ENCODE results near the gene LRFN2.

DNA sequence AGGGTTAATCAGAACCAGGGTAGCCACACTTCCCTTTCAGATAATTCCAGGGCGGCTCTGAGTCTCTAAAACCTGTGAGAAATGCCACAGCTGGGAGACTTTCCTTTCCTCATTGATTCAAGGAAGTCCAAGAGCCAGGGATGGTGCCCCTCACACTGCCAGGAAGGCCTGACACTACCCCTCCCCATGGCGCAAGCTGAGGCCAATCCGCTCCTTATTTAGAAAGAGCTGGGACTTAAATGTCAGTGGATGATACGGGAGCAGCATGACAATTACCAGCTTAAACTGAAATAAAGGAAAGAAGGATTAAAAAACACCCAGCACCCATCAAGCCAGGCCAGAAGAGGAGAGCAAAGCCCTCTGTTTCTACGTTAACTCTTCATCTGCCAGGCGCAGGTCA lies 244.4 kb downstream of the LRFN2 start:
- TF ChIP-seq FOXA1 (IDR thresholded peaks at IDR 0.05): no peak
- TF ChIP-seq TAF1 (conservative IDR thresholded peaks at IDR 0.05): no peak
- TF ChIP-seq, protein P1, sequence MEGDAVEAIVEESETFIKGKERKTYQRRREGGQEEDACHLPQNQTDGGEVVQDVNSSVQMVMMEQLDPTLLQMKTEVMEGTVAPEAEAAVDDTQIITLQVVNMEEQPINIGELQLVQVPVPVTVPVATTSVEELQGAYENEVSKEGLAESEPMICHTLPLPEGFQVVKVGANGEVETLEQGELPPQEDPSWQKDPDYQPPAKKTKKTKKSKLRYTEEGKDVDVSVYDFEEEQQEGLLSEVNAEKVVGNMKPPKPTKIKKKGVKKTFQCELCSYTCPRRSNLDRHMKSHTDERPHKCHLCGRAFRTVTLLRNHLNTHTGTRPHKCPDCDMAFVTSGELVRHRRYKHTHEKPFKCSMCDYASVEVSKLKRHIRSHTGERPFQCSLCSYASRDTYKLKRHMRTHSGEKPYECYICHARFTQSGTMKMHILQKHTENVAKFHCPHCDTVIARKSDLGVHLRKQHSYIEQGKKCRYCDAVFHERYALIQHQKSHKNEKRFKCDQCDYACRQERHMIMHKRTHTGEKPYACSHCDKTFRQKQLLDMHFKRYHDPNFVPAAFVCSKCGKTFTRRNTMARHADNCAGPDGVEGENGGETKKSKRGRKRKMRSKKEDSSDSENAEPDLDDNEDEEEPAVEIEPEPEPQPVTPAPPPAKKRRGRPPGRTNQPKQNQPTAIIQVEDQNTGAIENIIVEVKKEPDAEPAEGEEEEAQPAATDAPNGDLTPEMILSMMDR (IDR thresholded peaks at IDR 0.05; ENCODE audit: low read depth, low read length, missing input control): no peak
- TF ChIP-seq, protein P2, sequence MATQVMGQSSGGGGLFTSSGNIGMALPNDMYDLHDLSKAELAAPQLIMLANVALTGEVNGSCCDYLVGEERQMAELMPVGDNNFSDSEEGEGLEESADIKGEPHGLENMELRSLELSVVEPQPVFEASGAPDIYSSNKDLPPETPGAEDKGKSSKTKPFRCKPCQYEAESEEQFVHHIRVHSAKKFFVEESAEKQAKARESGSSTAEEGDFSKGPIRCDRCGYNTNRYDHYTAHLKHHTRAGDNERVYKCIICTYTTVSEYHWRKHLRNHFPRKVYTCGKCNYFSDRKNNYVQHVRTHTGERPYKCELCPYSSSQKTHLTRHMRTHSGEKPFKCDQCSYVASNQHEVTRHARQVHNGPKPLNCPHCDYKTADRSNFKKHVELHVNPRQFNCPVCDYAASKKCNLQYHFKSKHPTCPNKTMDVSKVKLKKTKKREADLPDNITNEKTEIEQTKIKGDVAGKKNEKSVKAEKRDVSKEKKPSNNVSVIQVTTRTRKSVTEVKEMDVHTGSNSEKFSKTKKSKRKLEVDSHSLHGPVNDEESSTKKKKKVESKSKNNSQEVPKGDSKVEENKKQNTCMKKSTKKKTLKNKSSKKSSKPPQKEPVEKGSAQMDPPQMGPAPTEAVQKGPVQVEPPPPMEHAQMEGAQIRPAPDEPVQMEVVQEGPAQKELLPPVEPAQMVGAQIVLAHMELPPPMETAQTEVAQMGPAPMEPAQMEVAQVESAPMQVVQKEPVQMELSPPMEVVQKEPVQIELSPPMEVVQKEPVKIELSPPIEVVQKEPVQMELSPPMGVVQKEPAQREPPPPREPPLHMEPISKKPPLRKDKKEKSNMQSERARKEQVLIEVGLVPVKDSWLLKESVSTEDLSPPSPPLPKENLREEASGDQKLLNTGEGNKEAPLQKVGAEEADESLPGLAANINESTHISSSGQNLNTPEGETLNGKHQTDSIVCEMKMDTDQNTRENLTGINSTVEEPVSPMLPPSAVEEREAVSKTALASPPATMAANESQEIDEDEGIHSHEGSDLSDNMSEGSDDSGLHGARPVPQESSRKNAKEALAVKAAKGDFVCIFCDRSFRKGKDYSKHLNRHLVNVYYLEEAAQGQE (IDR thresholded peaks at IDR 0.05): no peak
- TF ChIP-seq, protein P3, sequence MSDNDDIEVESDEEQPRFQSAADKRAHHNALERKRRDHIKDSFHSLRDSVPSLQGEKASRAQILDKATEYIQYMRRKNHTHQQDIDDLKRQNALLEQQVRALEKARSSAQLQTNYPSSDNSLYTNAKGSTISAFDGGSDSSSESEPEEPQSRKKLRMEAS (IDR thresholded peaks at IDR 0.05): no peak
- TF ChIP-seq, protein P4, sequence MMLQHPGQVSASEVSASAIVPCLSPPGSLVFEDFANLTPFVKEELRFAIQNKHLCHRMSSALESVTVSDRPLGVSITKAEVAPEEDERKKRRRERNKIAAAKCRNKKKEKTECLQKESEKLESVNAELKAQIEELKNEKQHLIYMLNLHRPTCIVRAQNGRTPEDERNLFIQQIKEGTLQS (IDR thresholded peaks at IDR 0.05): no peak
- no peak for TF ChIP-seq GABPA (IDR thresholded peaks at IDR 0.05 in 1 of 2, conservative IDR thresholded peaks at IDR 0.05 in 1 of 2)
- TF ChIP-seq YY1 (IDR thresholded peaks at IDR 0.05): no peak
- TF ChIP-seq JUND (IDR thresholded peaks at IDR 0.05): no peak
- no peak for TF ChIP-seq FOXA2 (IDR thresholded peaks at IDR 0.05)
